Measurements from ENCODE around the gene SH3TC1.

SH3TC1 gene

GRCh38 chr4:8236106-8236919 is 37.2 kb downstream of the SH3TC1 start:
- no peaks in the 10 kb centered on the region for H3K27me3 ChIP-seq (ENCODE audit: control insufficient read depth, low read length)
- TF ChIP-seq CTCF (IDR thresholded peaks at IDR 0.05; ENCODE audit: low read depth, low read length, poor library complexity, severe bottlenecking) = no peak
- no peak for TF ChIP-seq EZH2phosphoT487 (IDR thresholded peaks at IDR 0.05; ENCODE audit: borderline replicate concordance, low read length)
- H3K79me2 ChIP-seq (ENCODE audit: control insufficient read depth, low read length) = peaks cover 2% of the 10 kb centered on the region
- H3K36me3 ChIP-seq (ENCODE audit: control insufficient read depth, low read length) = peaks cover 88% of the 10 kb centered on the region
- no peaks in the 10 kb centered on the region for H3K9me3 ChIP-seq (ENCODE audit: control insufficient read depth, insufficient read depth, low read length)
- peaks cover 35% of the 10 kb centered on the region for H3K4me1 ChIP-seq (ENCODE audit: control insufficient read depth, low read length)
- no peaks in the 10 kb centered on the region for H4K20me1 ChIP-seq (ENCODE audit: control insufficient read depth, insufficient read depth, low read depth, low read length)
- no peak overlapping the region for H3K4me2 ChIP-seq (ENCODE audit: low read length)
- H3K27ac ChIP-seq (ENCODE audit: low read depth, low read length) = no peak overlapping the region
- no peaks in the 10 kb centered on the region for H3F3A ChIP-seq (ENCODE audit: control insufficient read depth, insufficient read depth)
- H3K4me3 ChIP-seq (ENCODE audit: low read length) = no peak overlapping the region
- no peaks in the 10 kb centered on the region for H3K9me2 ChIP-seq (replicated peaks; ENCODE audit: control insufficient read depth, low read length)

GRCh38 chr4:8236920-8237195 is 37.8 kb downstream of the SH3TC1 start:
- Histone ChIP-seq H3K9me3 (ENCODE audit: control insufficient read depth, insufficient read depth, low read length) (no peaks in the 10 kb centered on the region), H3K4me2 (ENCODE audit: low read length) (no peak overlapping the region), H3F3A (ENCODE audit: control insufficient read depth, insufficient read depth) (no peaks in the 10 kb centered on the region), H3K27me3 (ENCODE audit: control insufficient read depth, low read length) (no peaks in the 10 kb centered on the region), H3K27ac (ENCODE audit: low read depth, low read length) (no peak overlapping the region), H3K9me2 (replicated peaks; ENCODE audit: control insufficient read depth, low read length) (no peaks in the 10 kb centered on the region), H3K4me1 (ENCODE audit: control insufficient read depth, low read length) (peaks cover 35% of the 10 kb centered on the region), H3K4me3 (ENCODE audit: low read length) (no peak overlapping the region), H3K79me2 (ENCODE audit: control insufficient read depth, low read length) (no peaks in the 10 kb centered on the region), H3K36me3 (ENCODE audit: control insufficient read depth, low read length) (peaks cover 88% of the 10 kb centered on the region), H4K20me1 (ENCODE audit: control insufficient read depth, insufficient read depth, low read depth, low read length) (no peaks in the 10 kb centered on the region)
- TF ChIP-seq CTCF (IDR thresholded peaks at IDR 0.05; ENCODE audit: low read depth, low read length, poor library complexity, severe bottlenecking) (no peak), EZH2phosphoT487 (IDR thresholded peaks at IDR 0.05; ENCODE audit: borderline replicate concordance, low read length) (no peak)

GRCh38 chr4:8237256-8237989 is 38.3 kb downstream of the SH3TC1 start:
- Histone ChIP-seq H3K4me1 (ENCODE audit: control insufficient read depth, low read length) (peaks cover 35% of the 10 kb centered on the region), H3K36me3 (ENCODE audit: control insufficient read depth, low read length) (peaks cover 88% of the 10 kb centered on the region), H3K9me3 (ENCODE audit: control insufficient read depth, insufficient read depth, low read length) (no peaks in the 10 kb centered on the region), H4K20me1 (ENCODE audit: control insufficient read depth, insufficient read depth, low read depth, low read length) (no peaks in the 10 kb centered on the region), H3K4me3 (ENCODE audit: low read length) (no peak overlapping the region), H3K9me2 (replicated peaks; ENCODE audit: control insufficient read depth, low read length) (no peaks in the 10 kb centered on the region), H3F3A (ENCODE audit: control insufficient read depth, insufficient read depth) (no peaks in the 10 kb centered on the region), H3K27me3 (ENCODE audit: control insufficient read depth, low read length) (no peaks in the 10 kb centered on the region), H3K79me2 (ENCODE audit: control insufficient read depth, low read length) (no peaks in the 10 kb centered on the region), H3K4me2 (ENCODE audit: low read length) (peak overlapping the region; percentile 18), H3K27ac (ENCODE audit: low read depth, low read length) (no peak overlapping the region)
- TF ChIP-seq CTCF (IDR thresholded peaks at IDR 0.05; ENCODE audit: low read depth, low read length, poor library complexity, severe bottlenecking) (no peak), EZH2phosphoT487 (IDR thresholded peaks at IDR 0.05; ENCODE audit: borderline replicate concordance, low read length) (no peak)
